ENCODE results near the gene PROC.

The PROC gene

DNA sequence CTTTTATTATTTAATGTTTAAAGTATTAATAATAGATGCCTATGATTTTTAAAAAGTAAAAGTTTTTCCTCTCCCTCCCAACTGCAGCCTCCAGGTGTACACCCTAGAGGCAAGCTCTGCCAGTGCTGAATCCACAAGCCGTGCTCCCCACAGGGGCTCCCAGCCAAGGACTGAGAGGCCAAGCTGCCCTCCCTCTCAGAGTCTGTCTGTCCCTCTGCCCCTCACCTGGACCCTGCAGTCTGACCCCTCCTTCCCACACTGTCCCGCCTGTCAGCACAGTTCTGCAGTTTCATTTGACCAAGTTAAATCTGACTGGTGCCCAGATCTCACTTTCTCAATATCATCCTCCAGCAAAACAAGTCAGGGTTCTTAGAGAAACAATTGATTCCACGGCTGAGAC lies 14.8 kb upstream of the PROC start:
- no peak overlapping the region for H3K27ac ChIP-seq
- TF ChIP-seq ZFX (IDR thresholded peaks at IDR 0.05): no peak
- TF ChIP-seq, protein P1, sequence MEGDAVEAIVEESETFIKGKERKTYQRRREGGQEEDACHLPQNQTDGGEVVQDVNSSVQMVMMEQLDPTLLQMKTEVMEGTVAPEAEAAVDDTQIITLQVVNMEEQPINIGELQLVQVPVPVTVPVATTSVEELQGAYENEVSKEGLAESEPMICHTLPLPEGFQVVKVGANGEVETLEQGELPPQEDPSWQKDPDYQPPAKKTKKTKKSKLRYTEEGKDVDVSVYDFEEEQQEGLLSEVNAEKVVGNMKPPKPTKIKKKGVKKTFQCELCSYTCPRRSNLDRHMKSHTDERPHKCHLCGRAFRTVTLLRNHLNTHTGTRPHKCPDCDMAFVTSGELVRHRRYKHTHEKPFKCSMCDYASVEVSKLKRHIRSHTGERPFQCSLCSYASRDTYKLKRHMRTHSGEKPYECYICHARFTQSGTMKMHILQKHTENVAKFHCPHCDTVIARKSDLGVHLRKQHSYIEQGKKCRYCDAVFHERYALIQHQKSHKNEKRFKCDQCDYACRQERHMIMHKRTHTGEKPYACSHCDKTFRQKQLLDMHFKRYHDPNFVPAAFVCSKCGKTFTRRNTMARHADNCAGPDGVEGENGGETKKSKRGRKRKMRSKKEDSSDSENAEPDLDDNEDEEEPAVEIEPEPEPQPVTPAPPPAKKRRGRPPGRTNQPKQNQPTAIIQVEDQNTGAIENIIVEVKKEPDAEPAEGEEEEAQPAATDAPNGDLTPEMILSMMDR (conservative IDR thresholded peaks at IDR 0.05): no peak

DNA sequence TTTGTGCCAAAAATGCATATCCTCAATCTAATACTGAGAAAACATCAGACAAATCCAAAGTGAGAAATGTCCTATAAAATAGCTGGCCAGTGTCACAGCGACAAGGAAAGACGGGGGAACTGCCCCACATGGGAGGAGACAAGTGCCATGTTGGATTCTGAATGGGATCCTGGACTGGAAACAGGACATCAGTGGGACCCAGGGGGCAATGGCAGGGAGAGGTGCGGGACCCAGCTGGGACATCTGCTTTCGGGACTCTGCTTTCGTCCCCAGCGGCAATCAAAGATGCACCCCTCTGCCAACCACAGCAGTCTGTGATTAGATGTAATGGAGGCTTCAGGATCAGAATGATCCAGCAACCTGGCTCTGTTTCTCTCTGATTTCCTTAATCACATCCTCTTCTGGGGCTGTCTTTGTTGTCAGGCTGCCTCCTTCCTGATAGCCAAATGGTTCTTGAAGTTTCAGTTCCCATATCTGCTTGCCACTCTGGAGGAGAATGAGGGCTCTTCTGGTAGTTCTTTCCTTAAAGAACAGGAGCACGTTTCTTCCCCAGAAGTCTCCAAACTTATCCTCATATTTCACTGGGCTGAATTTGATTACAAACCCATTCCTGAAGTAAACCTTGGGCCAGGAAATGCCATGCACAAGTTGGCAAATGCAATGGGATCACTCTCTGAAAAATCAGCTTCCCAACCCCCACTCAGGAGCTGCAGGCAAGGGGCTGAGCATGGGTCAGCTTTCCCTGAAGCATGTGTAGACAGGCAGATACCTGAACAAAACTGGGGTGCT lies 13.6 kb upstream of the PROC start:
- no peak overlapping the region for H3K27ac ChIP-seq
- TF ChIP-seq, protein P1 (conservative IDR thresholded peaks at IDR 0.05): no peak
- TF ChIP-seq ZFX (IDR thresholded peaks at IDR 0.05): no peak

DNA sequence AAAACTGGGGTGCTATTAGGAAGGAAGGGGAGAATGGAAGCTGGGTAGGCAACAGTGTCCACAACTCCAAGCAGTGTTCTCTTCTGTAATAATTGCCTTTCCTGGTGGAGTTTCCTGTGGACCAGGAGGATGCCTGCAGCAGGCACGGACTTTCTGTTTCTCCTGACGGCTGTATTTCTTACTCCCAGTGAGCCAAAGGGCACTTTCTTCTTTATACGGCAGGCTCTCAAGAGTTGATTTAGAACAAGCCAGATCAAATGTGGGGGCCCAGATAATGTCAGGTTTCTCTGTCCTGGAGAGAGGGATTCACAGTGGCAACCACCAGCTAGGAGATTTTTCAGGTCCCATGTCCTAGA lies 13.0 kb upstream of the PROC start:
- H3K27ac ChIP-seq: no peak overlapping the region
- TF ChIP-seq, protein P1 (conservative IDR thresholded peaks at IDR 0.05): no peak
- TF ChIP-seq ZFX (IDR thresholded peaks at IDR 0.05): no peak

DNA sequence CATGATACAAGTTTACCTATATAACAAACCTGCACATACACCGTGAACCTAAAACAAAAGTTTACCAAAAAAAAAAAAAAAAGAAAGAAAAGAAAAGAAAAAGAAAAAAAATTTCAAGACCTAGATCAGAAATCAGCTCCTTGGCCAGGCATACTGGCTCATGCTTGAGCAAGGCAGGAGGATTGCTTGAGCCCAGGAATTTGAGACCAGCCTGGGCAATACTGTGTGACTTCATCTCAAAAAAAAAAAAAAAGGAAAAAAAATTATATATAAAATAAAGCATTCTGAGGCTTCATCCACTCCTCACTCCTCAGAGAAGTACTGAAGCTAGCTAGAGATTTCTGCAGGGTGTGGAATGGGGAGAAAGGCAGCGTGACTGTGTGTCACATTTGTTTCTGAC lies 11.8 kb upstream of the PROC start:
- H3K27ac ChIP-seq: no peak overlapping the region
- TF ChIP-seq, protein P1 (conservative IDR thresholded peaks at IDR 0.05): no peak
- TF ChIP-seq ZFX (IDR thresholded peaks at IDR 0.05): no peak

DNA sequence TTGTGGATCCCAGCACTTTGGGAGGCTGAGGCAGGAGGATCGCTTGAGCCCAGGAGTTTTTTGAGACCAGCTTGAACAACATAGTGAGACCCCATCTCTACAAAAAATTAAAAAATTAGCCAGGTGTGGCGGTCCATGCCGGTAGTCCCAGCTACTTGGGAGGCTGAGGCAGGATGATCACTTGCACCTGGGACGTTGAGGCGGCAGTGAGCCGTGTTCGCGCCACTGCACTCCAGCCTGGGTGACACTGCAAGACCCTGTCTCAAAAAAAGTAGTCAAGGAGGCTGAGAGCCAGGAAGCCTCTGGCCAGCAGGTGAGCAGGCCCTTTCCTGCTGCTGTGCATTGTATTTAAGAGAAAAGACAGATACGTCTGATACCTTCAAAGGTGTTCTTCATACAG lies 11.1 kb upstream of the PROC start:
- peak overlapping the region; percentile 91 for H3K27ac ChIP-seq

DNA sequence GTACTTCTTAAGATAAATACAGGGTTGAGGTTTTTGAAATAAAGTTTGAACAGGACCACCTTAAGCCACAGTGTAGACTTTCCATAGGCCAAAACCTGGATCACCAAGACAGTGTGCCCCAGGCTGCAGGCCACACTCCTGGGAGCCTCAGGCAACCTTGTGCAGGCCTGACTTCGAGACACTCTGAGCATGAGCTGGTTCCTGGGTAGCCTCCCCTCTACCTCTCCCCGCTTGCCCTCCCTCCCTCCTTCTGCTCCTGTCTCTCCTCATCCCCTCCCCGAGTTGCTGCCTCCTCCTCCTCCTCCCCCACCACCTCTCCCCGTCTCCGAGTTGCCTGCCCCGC lies 10.6 kb upstream of the PROC start:
- H3K27ac ChIP-seq: peak overlapping the region; percentile 91
- TF ChIP-seq ZFX (IDR thresholded peaks at IDR 0.05): no peak
- TF ChIP-seq, protein P1 (conservative IDR thresholded peaks at IDR 0.05): no peak

More for the DNA sequence above, 11.1 kb upstream of the PROC start:
- no peak for TF ChIP-seq ZFX (IDR thresholded peaks at IDR 0.05)
- TF ChIP-seq, protein P1 (conservative IDR thresholded peaks at IDR 0.05): no peak

DNA sequence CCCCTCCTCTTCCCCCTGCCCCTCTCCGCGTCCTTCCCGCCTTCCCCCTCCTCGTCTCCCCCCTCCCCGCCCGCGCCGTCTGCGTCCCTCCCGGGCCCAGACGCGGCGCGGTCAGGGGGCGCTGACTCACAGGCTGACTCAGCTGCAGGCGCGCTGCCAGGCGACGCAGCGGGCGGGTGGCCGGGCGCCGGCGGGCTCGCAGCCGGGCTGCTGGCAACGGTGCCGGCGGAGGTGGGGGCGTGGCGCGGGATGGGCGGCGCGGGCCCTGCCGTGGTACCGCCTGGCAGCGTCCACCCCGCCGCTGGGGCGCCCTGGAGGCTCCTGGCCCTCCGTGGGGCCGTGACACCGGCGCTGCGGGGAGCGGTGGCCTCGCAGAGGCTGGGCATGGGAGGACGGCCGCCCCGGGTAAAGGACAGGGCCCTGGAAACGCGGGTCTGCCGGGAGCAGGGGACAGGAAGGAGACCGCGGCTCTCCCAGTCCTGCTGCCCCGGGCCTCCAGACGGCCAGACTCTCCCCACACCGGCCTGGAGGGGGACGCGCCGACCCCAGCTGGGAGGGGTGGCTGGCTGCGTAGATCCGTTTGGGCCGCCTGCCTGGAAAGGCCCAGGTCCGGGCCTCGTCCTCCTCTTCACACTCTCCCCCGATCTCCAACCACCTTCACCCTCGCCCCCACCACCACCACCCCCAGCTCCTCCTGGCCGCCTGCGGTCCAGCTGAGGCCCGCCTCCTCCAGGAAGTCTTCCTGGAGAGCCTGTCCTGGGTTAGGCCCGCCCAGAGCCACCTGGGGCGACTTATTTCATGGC lies 10.0 kb upstream of the PROC start:
- TF ChIP-seq ZFX (IDR thresholded peaks at IDR 0.05): peak; percentile 69
- TF ChIP-seq, protein P1 (conservative IDR thresholded peaks at IDR 0.05): peak; percentile 10; the same call in 1 of the 2 replicates
- H3K27ac ChIP-seq: peak overlapping the region; percentile 91
